Calu3 (cell line): ENCODE measurements around the gene RNF207. TPM values are rescaled to one million over a fixed set of nuclear protein-coding genes. Genes with fewer than 3 reads are reported as not detected.

Source experiments
- BruUV-seq: library from RNA; stranded (reverse); fragments of 400-500 nt; replicated peaks from 2 replicates; lab custom pipeline; 2021; lab: Mats Ljungman, UMichigan
- CTCF ChIA-PET: fragments of 300-600 bp; sonication (Branson Sonifier 250); formaldehyde crosslinking; loops from one replicate; lab custom pipeline; 2022; ENCODE audit warnings: antibody characterized with exemption; lab: Charles Lee
- DNase-seq: peaks from one replicate; pipeline ENCODE4 v3.0.0; 2022
- H3K27ac Mint-ChIP-seq: one replicate; pipeline ENCODE4 v1.8.0; 2022; ENCODE audit warnings: mixed read lengths; ENCODE audit not compliant: unreplicated experiment
- H3K27me3 Mint-ChIP-seq: one replicate; pipeline ENCODE4 v1.8.0; 2022; ENCODE audit warnings: mixed read lengths; ENCODE audit not compliant: unreplicated experiment
- H3K36me3 Mint-ChIP-seq: one replicate; pipeline ENCODE4 v1.8.0; 2022; ENCODE audit warnings: mild to moderate bottlenecking, moderate library complexity, mixed read lengths; ENCODE audit not compliant: insufficient read depth, unreplicated experiment
- H3K4me1 Mint-ChIP-seq: one replicate; pipeline ENCODE4 v1.8.0; 2022; ENCODE audit warnings: mild to moderate bottlenecking, low read depth, mixed read lengths; ENCODE audit not compliant: unreplicated experiment
- H3K4me3 Mint-ChIP-seq: one replicate; pipeline ENCODE4 v1.8.0; 2022; ENCODE audit warnings: mild to moderate bottlenecking, low read depth, moderate library complexity, mixed read lengths; ENCODE audit not compliant: unreplicated experiment
- H3K9me3 Mint-ChIP-seq: one replicate; pipeline ENCODE4 v1.8.0; 2022; ENCODE audit warnings: low read depth, mixed read lengths; ENCODE audit not compliant: unreplicated experiment
- intact Hi-C: fragments of 100-400 bp; cut with micrococcal nuclease; formaldehyde crosslinking; loops from one replicate; pipeline ENCODE4 v1.10.0; 2022; ENCODE audit not compliant: unreplicated experiment
- total RNA-seq: library from RNA; stranded (reverse); gene quantifications from 2 replicates; pipeline ENCODE4 v1.2.3, GENCODE V29; 2022
- TF ChIP-seq, protein P1 (sequence below): fragments of 200-600 bp; IDR thresholded peaks from one replicate; pipeline ENCODE4 v1.8.0; 2022; ENCODE audit warnings: antibody characterized with exemption; ENCODE audit not compliant: unreplicated experiment

The RNF207 gene
- total RNA-seq, 1 experiment from 2014 or later: 160 TPM

- no TSS peak for BruUV-seq
- no peak for DNase-seq
- TF ChIP-seq, protein P1, sequence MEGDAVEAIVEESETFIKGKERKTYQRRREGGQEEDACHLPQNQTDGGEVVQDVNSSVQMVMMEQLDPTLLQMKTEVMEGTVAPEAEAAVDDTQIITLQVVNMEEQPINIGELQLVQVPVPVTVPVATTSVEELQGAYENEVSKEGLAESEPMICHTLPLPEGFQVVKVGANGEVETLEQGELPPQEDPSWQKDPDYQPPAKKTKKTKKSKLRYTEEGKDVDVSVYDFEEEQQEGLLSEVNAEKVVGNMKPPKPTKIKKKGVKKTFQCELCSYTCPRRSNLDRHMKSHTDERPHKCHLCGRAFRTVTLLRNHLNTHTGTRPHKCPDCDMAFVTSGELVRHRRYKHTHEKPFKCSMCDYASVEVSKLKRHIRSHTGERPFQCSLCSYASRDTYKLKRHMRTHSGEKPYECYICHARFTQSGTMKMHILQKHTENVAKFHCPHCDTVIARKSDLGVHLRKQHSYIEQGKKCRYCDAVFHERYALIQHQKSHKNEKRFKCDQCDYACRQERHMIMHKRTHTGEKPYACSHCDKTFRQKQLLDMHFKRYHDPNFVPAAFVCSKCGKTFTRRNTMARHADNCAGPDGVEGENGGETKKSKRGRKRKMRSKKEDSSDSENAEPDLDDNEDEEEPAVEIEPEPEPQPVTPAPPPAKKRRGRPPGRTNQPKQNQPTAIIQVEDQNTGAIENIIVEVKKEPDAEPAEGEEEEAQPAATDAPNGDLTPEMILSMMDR: no peak
- CTCF ChIA-PET: interaction anchor here (0.6 kb wide), 1 partner anchor 897 kb away, joined by 6 read pairs; no protein-coding TSS in a partner anchor
- H3K4me3 Mint-ChIP-seq: no peak overlapping the region
- intact Hi-C loops: no loop called here
- H3K36me3 Mint-ChIP-seq: peaks cover 89% of the 10 kb centered on the region
- H3K4me1 Mint-ChIP-seq: peaks cover 68% of the 10 kb centered on the region
- no peaks in the 10 kb centered on the region for H3K27me3 Mint-ChIP-seq
- H3K27ac Mint-ChIP-seq: peak overlapping the region; percentile 83
- H3K9me3 Mint-ChIP-seq: no peaks in the 10 kb centered on the region
Observed at GRCh38 chr1:6221210-6221784, 15.4 kb downstream of the RNF207 start.

DNA sequence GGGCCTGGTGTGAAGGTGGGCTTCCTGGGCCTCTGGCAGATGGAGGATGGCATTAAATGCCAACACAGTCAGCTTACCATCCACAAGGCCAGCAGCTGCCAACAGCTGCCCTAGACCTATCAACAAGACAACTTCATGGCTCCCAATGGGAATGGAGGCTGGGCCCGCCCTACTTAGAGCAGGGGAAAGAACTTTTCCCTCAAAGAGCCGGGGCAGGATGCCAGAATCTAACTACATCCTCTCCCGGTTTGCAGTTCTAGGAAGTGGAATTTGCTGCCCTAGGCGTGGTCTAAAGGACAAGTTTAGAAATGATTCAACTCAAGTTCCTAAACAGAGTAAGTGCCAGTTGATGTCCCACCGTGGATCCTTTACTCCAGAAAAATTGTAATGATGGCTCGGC, 16.7 kb downstream of the RNF207 start:
- Mint-ChIP-seq H3K4me3 (no peak overlapping the region), H3K27ac (peak overlapping the region; percentile 39), H3K27me3 (no peaks in the 10 kb centered on the region), H3K4me1 (peaks cover 61% of the 10 kb centered on the region), H3K9me3 (no peaks in the 10 kb centered on the region), H3K36me3 (peaks cover 83% of the 10 kb centered on the region)
- TF ChIP-seq, protein P1: no peak
- DNase-seq: no peak
- CTCF ChIA-PET: no interaction called here
- intact Hi-C loops: no loop called here
- no TSS peak for BruUV-seq

DNA sequence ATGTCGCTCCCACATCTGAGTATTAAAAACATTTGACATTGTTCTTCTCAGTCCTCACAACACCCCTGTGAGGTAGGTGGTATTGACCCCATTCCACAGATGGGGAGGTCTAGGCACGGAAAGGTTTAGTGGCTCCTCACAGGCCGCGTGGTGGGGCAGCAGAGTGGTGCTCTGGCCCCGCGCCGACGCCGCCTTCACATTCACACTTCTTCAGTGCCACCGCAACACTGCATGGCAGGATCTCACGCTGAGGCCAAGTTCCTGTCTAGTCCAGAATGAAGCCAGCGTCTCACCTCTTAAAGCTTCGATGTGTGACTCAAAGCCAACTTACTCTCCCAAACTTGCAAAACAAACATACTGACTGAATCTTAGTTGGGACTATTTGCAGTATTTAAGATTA, 17.7 kb downstream of the RNF207 start:
- Mint-ChIP-seq H3K27ac (peak overlapping the region; percentile 87), H3K4me3 (no peak overlapping the region), H3K27me3 (no peaks in the 10 kb centered on the region), H3K9me3 (no peaks in the 10 kb centered on the region), H3K4me1 (peaks cover 51% of the 10 kb centered on the region), H3K36me3 (peaks cover 73% of the 10 kb centered on the region)
- TF ChIP-seq, protein P1: no peak
- CTCF ChIA-PET: interaction anchor here (0.7 kb wide), 2 partner anchors 19 to 21 kb away, joined by 3 read pairs; no protein-coding TSS in a partner anchor
- intact Hi-C loops: no loop called here
- DNase-seq: no peak
- BruUV-seq: TSS peak; percentile 57

DNA sequence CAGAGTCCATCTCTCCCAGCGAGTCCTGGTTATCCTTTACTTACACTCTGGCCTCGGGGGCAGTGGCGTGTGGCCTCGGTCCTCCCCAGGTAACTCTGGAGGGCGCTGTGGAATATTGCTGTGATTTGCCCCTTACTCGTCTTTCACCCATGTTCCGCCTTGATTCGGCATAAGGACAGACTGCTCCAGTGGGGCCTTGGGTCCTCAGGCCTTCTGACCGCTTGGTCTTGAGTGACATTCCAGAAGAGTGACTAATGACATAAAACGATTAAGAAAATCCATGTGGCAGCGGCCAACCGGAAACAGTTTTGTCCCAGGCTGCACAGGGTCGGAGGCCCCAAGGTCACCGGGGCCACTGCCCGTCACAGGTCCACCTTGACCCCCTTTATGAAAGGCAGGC, 18.8 kb downstream of the RNF207 start:
- H3K4me1 Mint-ChIP-seq: peaks cover 43% of the 10 kb centered on the region
- H3K36me3 Mint-ChIP-seq: peaks cover 65% of the 10 kb centered on the region
- intact Hi-C loops: loop anchor here (1.0 kb wide), 1 partner anchor 10 kb away; no protein-coding TSS in a partner anchor
- TF ChIP-seq, protein P1: no peak
- no peak for DNase-seq
- no peaks in the 10 kb centered on the region for H3K9me3 Mint-ChIP-seq
- H3K27me3 Mint-ChIP-seq: no peaks in the 10 kb centered on the region
- BruUV-seq: no TSS peak
- CTCF ChIA-PET: no interaction called here
- peak overlapping the region; percentile 14 for H3K4me3 Mint-ChIP-seq
- H3K27ac Mint-ChIP-seq: peak overlapping the region; percentile 87
